ENCODE results near the gene TNFAIP8L2. TPM values are rescaled to one million over a fixed set of nuclear protein-coding genes. Genes with fewer than 3 reads are reported as not detected.

The TNFAIP8L2 gene
- total and polyA plus RNA-seq, 7 donors: 1.9 to 12.7 (median 9.5) TPM

DNA sequence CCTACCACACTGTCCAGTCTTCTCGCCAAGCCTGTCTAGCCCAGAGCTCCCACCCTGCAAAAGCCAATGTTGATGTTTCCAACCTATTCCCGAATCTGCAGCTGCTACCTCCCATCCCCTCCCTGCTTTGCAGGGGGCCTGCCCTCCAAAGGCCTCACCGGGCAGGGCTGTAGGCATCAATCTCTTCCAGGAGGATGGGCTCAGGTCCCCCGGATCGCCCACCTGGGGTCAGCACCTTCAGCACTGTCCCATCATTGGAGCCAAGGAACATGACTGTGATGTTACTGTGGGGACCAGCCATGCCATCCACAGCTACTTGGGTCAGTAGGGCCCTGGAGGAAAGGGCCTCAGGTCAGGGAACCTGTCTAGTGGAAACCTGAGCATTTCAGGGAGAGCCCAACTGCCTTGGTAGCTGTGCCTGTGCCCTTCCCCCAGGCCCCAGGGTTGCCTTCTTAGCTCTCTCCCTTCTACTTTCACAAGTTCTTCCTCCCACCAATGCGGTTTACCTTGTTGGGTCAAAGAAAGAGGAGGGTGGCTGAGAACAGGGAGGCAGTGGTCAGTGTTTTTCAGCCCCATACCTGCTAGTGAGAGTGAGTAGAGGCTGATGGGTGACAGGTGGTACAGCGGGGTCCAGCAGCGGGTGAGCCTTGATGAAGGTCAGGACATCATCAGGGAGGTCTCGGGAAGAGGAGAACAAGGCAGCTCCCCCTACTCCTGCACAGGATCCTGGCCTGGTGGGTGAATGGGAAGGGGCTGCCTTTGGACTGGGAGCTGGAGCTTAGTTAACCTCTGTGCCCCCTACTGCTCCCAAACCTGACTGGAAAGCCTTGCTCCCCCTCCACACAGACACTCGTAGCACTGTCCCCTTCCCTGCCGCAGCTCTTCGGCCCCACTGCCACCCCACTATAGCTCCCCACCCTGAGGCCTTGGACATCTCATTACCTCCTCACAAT, 20.7 kb upstream of the TNFAIP8L2 start:
- no peaks in the 10 kb centered on the region for H3K9me3 ChIP-seq
- 91% methylated on average over 12 of the region's 12 CpGs for WGBS, 2 donors
- intact Hi-C loops (cut with DNase I): no loop called here
- peaks cover 0 to 24% (median 4%) of the 10 kb centered on the region in 4 donors for H3K36me3 ChIP-seq
- no peak overlapping the region for H3K4me3 ChIP-seq
- peaks cover 0 to 19% (median 12%) of the 10 kb centered on the region in 4 donors for H3K4me1 ChIP-seq
- no peak for TF ChIP-seq EP300 (IDR thresholded peaks at IDR 0.05)
- TF ChIP-seq POLR2AphosphoS5 (IDR thresholded peaks at IDR 0.05): no peak
- TF ChIP-seq CTCF (IDR thresholded peaks at IDR 0.05): no peak
- TF ChIP-seq POLR2A (IDR thresholded peaks at IDR 0.05): no peak
- H3K27me3 ChIP-seq: no peaks in the 10 kb centered on the region
- DNase-seq: no peak
- H3K27ac ChIP-seq: no peak overlapping the region

DNA sequence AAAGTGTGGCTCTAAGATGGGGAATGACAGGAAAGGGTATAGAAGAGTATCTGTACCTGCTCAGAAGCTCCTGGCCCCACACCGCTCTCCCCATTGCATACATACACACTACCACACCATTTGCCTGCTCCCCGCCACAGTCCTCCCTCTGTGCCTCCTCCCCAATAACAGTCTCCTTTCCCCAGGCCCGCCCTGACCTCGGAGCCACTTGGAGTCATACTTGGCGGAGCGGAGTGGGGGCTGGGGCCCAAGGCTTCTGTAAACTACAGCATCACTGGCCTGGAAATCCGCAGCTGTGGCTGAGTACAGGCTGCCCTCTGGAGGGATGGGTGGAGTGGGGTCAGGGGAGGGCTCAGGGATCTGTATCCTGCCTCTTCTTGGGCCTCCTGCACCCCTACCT, 18.7 kb upstream of the TNFAIP8L2 start:
- Histone ChIP-seq H3K4me3 (no peak overlapping the region), H3K27ac (no peak overlapping the region), H3K9me3 (no peaks in the 10 kb centered on the region), H3K36me3 (peaks cover 0 to 24% (median 4%) of the 10 kb centered on the region in 4 donors), H3K27me3 (no peaks in the 10 kb centered on the region), H3K4me1 (peaks cover 0 to under 1% (median 0%) of the 10 kb centered on the region in 4 donors)
- no peak for TF ChIP-seq EP300 (IDR thresholded peaks at IDR 0.05)
- no peak for TF ChIP-seq CTCF (IDR thresholded peaks at IDR 0.05)
- no peak for TF ChIP-seq POLR2A (IDR thresholded peaks at IDR 0.05)
- no peak for TF ChIP-seq POLR2AphosphoS5 (IDR thresholded peaks at IDR 0.05)
- 93 to 94% methylated on average over 7 of the region's 7 CpGs for WGBS, 2 donors
- no peak for DNase-seq
- intact Hi-C loops (cut with DNase I): no loop called here

DNA sequence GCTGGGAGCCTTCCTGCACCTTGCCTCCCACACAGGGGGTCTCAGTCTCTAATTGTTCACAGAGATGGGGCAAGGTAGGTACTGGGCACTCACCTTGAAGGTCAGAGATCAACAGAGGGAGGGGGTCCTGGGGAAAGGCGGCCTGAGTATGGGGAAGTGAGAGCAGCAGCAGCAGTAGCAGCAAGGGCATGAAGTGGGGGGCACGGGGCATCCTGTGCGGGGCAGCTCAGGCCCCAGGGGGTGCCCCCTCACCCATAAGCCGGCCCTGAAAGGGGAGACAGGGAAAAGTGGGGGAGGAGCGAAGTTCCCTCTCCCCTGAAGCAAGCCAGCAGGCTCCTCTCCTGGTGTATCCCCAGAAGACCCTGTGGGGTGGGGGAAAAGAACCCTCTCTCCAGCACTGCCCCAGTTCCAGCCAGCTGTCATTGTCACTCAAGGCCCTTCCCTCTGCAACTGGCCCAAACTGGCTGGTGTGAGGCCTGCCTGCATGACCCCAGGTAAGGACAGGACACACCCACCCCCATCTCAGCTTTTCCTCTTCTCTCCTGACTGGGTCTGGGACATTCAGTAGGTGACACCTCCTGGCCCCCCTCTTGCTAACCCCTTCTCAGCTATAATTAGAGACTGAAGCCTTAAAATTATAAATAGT, 13.9 kb upstream of the TNFAIP8L2 start:
- no peak overlapping the region for H3K27ac ChIP-seq
- H3K4me1 ChIP-seq: peaks cover 0 to 39% (median 27%) of the 10 kb centered on the region in 4 donors
- H3K9me3 ChIP-seq: no peaks in the 10 kb centered on the region
- intact Hi-C loops (cut with DNase I): no loop called here
- WGBS, 2 donors: 69 to 70% methylated on average over 5 of the region's 5 CpGs
- no peak for TF ChIP-seq CTCF (IDR thresholded peaks at IDR 0.05)
- TF ChIP-seq POLR2AphosphoS5 (IDR thresholded peaks at IDR 0.05): no peak
- H3K4me3 ChIP-seq: no peak overlapping the region
- DNase-seq: no peak
- peaks cover 0 to 10% (median 4%) of the 10 kb centered on the region in 4 donors for H3K36me3 ChIP-seq
- no peaks in the 10 kb centered on the region for H3K27me3 ChIP-seq

- Histone ChIP-seq H3K4me1 (peaks cover 0 to 42% (median 28%) of the 10 kb centered on the region in 4 donors), H3K27me3 (no peaks in the 10 kb centered on the region), H3K27ac (peak overlapping the region in 1 of 4 donors; percentile 27), H3K4me3 (no peak overlapping the region), H3K9me3 (no peaks in the 10 kb centered on the region), H3K36me3 (peaks cover 0 to 10% (median 4%) of the 10 kb centered on the region in 4 donors)
- DNase-seq: no peak
- TF ChIP-seq CTCF (IDR thresholded peaks at IDR 0.05) (no peak), POLR2AphosphoS5 (IDR thresholded peaks at IDR 0.05) (no peak), POLR2A (IDR thresholded peaks at IDR 0.05) (no peak), EP300 (IDR thresholded peaks at IDR 0.05) (no peak)
- 78 to 83% methylated on average over 7 of the region's 7 CpGs for WGBS, 2 donors
- intact Hi-C loops (cut with DNase I): no loop called here
Observed at GRCh38 chr1:151143057-151143435, 13.4 kb upstream of the TNFAIP8L2 start.

Data from sigmoid colon (tissue), 7 donors.